GM18868 (cell line): ENCODE measurements around the gene ACKR2.
A peak's percentile ranks its signal among the peaks of the same experiment; 100 is the strongest.
"Not testable (repeated sequence)": the region's sequence is repeated elsewhere in the genome, so short reads cannot be mapped to it uniquely, and the experiment has no call there.

Source experiments
- ATAC-seq: cut with Tn5 transposase; IDR thresholded peaks from one replicate; pipeline ENCODE4 v1.9.1; 2021; ENCODE audit warnings: mild to moderate bottlenecking, moderate library complexity; ENCODE audit not compliant: unreplicated experiment

Gene ACKR2

DNA sequence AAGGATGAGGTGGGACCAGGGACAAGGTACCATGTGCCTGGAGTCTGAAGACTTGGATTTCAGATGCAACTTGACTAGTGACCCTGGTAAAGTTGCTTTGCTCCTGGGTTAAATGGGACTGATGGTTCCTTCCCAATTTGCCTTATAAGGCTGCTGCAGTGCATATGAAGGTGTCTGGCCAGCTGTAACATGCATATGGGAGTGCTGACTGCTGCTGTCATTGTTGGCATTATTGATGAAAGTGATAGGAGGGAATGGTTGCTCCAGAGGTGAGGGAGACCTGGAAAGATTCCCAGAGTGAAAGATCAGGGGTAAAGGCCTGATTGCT lies 45.9 kb downstream of the ACKR2 start:
- no peak for ATAC-seq

DNA sequence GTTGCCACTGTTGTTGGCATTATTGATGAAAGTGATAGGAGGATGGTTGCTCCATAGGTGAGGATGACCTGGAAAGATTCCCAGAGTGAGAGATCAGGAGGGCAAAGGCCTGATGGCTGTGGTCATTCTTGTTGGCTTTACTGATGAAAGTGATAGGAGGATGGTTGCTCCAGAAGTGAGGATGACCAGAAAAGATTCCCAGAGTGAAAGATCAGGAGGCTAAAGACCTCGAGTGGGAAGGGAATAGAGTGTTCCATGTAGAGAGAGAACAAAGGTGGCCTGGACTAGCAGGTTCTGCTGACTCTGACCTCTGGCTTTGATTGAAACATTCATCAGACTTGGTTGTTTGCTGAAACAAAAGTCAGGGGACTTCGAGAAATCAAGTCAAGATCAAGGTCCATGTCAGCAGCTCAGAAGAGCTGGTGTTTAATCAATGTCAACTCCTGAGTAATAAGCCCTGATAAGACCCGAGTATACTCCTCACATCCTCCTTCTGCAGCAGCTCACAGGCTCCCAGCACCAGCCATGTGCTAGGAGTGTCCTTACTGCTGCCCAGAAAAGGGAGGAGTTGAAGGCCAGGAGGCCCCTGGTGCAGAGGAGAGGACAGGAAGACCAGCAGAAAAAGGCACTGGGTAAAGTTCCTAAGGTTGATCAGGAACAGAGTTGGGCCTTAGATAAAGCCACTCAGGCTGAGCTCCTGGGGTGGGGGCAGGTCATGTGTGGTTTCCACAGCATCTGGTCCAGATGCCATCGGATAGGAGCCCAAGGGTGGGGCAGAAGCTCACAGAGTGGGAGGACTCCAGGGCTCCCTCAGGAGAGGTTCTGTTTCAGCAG lies 46.5 kb downstream of the ACKR2 start:
- ATAC-seq, result no peak

- no peak for ATAC-seq
These were observed 47.3 kb downstream of the ACKR2 start for GRCh38 chr3:42856544-42856943.

DNA sequence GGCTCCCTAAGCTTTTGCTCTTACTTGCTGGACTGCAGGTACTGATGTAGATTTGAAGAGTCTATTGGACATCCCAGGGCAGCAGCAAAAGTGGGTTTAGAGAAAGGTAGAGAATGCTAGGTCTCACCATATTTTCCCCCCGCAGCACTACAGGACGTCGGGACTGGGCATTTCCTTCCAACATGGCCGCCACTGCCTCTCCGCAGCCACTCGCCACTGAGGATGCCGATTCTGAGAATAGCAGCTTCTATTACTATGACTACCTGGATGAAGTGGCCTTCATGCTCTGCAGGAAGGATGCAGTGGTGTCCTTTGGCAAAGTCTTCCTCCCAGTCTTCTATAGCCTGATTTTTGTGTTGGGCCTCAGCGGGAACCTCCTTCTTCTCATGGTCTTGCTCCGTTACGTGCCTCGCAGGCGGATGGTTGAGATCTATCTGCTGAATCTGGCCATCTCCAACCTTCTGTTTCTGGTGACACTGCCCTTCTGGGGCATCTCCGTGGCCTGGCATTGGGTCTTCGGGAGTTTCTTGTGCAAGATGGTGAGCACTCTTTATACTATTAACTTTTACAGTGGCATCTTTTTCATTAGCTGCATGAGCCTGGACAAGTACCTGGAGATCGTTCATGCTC lies 55.2 kb downstream of the ACKR2 start:
- ATAC-seq, result no peak

GRCh38 chr3:42865256-42865655 lies 56.0 kb downstream of the ACKR2 start:
- no peak for ATAC-seq

GRCh38 chr3:42867138-42867537 lies 57.9 kb downstream of the ACKR2 start:
- ATAC-seq, result no peak

DNA sequence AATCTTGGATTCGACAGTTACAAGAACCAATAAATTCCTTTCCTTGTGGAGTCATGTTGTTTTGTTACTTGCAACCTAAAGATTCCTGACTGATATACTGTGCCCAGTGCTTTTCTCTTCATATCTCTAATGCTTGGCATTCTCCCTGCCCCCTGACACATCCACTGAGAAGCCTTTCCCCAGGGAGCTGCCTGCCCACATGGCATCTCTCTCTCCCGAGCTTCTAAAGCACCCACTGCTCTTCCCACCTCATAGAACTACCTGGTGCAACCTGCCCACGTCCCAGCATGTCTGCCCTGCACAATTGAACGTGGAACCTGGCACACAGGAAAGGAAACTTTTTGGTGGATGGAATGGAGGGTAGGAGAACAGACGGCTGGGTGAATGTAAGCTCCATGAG lies 59.6 kb downstream of the ACKR2 start:
- no peak for ATAC-seq

GRCh38 chr3:42871592-42872196 lies 62.4 kb downstream of the ACKR2 start:
- no peak for ATAC-seq

DNA sequence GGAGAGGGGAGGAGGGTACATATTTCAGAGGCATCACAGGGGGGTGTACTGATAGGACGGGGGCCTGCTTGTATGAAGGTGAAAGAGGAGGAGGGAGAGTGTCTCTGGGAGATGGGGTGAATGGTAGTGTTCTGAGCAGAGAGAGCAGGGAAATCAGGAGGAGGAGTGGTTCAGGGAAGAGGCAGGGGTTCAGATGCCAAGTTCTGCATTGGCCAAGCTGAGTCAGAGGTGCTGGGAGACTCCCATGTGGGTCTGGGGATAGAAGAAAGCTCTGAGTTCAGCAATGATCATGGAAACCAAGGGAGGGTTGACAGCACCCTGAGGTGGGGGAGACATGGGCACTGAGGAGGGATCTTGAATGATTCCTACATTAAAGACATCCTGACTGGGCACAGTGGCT lies 63.5 kb downstream of the ACKR2 start:
- ATAC-seq, result no peak

DNA sequence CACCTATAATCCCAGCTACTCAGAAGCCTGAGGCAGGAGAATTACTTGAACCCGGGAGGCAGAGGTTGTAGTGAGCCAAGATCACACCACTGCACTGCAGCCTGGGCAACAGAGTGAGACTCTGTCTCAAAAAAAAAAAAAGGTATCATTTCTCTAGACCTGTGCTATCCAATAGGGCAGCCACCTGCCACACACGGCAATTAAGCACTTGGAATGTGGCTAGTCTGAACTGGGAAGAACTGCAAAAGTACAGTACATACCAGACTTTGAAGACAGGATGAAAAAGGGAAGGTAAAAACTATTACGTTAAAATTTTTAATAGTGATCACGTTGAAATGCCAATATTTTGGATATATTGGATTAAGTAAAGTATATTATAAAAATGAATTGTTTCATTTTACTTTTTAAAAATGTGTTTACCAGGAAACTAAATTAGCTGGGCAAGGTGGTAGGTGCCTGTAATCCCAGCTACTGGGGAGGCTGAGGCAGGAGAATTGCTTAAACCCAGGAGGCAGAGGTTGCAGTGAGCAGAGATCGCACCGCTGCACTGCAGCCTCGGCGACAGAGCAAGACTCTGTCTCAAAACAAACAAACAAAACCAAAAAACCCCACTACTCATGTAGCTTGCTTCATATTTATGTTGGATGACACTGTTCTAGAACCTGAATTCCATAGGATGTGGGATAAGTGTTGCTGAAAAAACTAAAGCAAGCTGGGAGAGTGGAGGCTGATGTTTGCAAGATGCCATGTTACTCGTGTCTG lies 64.2 kb downstream of the ACKR2 start:
- ATAC-seq, result no peak

GRCh38 chr3:42874749-42875148 lies 65.5 kb downstream of the ACKR2 start:
- ATAC-seq, result no peak

GRCh38 chr3:42875325-42876151 lies 66.3 kb downstream of the ACKR2 start, which contains the start of gene CYP8B1:
CYP8B1 (minus strand) TSS chr3:42875879; CDS start chr3:42875816, 63 bp downstream.
- no peak for ATAC-seq

GRCh38 chr3:42876401-42876800 lies 67.2 kb downstream of the ACKR2 start:
- no peak for ATAC-seq

GRCh38 chr3:42876940-42877720 lies 67.9 kb downstream of the ACKR2 start:
- ATAC-seq, result no peak

GRCh38 chr3:42877881-42878280 lies 68.6 kb downstream of the ACKR2 start:
- ATAC-seq, result no peak

DNA sequence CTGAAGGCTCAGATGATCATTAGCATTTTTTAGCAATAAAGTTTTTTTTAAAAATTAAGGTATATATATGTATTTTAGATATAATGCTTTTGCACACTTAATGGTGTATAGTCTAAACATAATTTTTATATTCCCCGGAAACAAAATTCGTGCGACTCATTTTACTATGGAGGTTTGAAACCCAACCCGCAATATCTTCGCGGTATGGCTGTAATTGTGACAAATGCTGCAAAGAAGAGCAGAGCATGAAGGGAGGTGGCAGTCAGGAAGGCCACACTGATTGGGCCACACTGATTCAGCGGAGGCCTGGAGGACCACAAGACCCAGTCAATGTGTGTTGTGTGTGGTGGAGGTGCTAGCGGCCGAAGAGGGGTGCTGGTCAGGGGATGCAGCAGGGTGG lies 70.9 kb downstream of the ACKR2 start:
- ATAC-seq, result no peak

DNA sequence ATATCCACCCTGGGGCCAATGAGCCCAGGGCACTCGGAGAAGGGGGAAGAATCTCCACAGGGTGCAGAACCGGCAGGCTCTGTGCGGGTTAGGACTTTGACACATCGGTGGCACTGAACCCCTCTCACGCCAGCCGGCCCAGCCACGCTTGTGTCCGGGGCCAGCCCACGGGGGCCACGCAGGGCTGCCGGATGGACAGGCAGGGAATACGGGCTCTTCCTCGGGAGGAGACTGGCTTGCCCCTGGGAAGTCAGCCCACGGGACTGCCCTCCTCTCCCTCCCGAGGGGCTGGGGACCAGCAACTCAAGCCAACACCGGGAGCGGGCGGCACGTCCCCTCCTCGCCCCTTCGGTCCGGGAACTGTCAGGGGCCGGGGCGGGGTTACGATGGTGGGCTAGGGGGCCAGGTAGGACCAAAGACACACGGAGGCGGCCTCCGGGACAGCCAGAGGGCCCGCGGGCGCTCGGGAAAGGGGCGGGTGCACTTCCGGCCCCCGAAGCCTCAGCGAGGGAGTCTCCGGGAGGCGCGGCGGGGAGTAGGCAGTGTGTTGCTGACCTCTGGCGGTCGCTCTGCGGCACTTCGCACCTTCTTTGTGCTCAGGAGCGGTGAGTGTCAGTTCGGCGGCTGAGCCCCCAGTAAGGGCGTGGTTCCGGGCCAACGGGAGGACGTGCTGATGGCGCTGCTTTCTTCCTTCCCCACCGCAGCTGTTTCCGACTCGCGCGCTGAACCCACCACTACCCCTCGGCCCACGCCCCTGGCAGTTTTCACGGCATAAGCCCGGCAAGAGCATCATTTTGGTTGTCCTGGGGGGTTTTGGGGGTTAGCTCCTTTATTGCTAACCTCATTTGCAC lies 71.6 kb downstream of the ACKR2 start:
- peak; percentile 99 for ATAC-seq

GRCh38 chr3:42883251-42883930 lies 74.1 kb downstream of the ACKR2 start:
- not testable (repeated sequence) for ATAC-seq
